Measurements from ENCODE around the gene NLRP3.
"Not testable (repeated sequence)": the region's sequence is repeated elsewhere in the genome, so short reads cannot be mapped to it uniquely, and the experiment has no call there.

The NLRP3 gene

DNA sequence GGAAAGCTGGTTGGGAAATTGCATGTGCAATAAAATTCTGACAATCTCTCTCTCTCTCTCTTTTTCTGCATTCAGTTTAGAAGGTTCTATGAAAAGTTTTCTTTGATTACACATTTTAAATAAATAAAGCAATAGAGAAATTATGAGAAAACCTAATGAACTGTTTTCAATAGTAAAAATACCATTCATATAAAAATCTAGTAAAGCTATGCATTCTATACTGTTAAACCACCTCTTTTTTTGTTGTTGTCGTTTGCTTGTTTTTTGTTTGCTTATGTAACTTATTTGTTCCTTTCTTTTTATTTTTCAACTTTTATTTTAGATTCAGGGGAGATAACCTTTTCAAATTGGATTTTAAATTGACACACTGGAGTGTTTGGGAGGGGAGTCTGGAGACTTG, 56.1 kb downstream of the NLRP3 start:
- no peak for DNase-seq

DNA sequence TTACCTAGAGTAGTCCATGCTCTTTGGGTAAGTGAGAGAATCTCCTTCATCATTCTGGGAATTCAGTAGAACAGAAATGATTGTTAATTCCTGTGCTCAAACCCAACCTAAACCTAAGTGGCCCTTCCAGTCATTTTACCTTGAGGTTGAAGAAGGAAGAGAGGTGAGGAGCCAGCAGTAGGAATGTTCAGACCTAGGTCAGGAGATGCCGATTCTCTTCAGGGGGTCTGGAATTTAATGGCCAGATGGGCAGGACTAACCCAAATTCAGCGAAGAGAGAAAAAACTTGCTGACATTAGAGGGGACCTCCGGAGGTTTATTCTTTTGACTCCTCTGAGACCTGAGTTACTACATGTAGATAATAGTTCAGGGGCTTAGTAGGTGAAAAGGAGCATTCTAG, 58.4 kb downstream of the NLRP3 start:
- no peak for DNase-seq

DNA sequence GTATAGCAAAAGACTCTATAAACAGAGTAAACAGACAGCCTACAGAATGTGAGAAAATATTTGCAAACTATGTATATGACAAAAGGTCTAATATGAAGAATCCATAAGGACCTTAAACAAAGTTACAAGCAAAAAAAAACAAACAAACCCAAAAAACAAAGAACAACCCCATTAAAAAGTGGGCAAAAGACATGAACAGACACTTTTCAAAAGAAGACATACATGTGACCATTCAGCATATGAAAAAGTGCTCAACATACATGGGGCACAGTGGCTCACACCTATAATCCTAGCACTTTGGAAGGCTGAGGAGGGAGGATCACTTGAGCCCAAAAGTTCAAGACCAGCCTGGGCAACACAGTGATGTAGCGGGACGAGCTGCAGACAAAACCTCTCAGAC, 59.8 kb downstream of the NLRP3 start:
- DNase-seq: no peak

DNA sequence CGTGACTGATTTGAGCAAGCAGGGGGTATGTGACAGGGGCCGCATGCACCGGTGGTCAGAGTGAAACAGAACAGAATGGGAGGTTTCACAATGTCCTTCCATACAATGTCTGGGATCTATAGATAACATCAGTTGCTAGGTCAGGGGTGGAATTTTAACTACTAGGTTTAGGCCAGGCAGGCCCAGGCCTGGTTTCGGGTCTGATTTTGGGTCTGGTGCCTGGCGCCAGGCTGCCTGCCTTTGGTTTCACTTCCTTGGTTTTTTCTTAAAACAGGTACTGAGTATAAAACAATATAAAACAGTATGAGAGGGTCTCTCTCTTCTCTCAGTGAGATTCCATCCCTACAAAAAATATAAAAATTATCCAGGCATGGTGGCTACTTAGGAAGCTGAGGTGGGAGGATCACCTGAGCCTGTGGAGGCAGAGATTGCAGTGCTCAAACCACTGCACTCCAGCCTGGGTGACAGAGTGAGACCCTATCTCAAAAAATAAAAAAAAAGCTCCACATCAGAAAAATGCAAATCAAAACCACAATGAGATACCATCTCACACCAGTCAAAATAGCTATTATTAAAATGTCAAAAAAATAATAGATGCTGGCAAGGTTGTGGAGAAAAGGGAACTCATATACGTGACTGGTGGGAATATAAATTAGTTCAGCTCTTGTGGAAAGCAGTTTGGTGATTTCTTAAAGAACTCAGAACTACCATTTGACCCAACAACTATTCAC, 60.5 kb downstream of the NLRP3 start:
- DNase-seq: not testable (repeated sequence)

DNA sequence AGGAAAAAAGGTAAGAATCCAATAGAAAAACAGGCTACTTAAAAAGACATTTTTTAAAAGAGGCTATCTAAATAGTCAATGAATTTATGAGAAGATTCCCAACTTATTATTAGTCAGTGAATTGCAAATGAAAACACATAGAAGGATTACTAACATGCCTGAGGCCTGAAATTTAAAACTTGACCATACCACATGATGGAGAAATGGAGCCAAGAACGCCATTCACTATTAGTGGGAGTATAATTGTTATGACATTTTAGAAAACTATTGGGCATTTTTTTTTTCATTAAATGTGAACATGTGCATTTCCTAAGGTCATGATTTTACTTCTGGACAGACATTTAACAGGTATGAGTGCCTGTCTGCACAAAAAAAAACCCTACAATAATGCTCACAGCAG, 66.8 kb downstream of the NLRP3 start:
- no peak for DNase-seq

DNA sequence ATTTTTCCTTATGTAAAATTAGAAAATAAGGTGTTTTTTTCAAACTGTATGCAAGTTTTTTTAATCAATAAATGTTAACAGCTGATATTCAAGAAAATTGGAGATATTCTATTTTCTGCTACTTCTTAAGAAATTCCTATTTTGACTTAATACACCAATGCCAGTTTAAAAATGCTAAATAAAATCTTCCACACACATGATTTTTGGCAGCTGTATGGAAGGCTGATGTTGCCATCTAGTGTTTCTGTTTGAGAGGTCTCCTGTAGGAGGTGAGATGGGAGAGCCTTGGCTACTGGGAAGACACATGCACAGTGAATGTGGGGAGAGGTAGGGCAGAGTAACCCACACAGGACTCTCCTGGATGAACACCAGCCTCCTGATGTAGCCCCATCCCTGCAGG, 71.1 kb downstream of the NLRP3 start:
- DNase-seq: peak; percentile 27

DNA sequence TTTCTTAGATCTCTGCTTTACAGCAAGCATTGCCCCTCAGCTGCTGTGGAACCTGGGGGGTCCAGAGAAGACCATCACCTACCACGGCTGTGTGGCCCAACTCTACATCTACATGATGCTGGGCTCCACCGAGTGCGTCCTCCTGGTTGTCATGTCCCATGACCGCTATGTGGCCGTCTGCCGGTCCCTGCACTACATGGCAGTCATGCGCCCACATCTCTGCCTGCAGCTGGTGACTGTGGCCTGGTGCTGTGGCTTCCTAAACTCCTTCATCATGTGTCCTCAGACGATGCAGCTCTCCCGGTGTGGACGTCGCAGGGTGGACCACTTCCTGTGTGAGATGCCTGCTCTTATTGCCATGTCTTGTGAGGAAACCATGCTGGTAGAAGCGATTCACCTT, 75.4 kb downstream of the NLRP3 start:
- DNase-seq: no peak

DNA sequence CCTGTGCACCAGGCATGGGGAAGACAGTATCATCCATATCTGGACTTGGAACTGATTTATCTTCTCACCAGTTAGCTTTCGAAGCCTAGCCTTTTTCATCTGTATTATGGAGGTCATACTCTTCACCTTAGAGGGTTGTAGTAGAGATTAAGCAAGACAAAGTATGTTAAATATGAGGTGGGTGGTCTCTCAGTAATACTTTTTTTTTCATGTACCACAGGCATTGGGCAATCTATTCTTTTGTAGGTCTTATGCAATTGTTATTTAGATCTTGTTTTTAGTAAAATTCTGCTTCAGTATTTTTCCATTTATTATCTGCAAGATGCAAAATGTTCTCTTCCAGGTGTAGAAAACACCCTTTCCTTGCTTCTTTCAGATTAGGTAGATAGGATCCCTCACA, 77.1 kb downstream of the NLRP3 start:
- no peak for DNase-seq

DNA sequence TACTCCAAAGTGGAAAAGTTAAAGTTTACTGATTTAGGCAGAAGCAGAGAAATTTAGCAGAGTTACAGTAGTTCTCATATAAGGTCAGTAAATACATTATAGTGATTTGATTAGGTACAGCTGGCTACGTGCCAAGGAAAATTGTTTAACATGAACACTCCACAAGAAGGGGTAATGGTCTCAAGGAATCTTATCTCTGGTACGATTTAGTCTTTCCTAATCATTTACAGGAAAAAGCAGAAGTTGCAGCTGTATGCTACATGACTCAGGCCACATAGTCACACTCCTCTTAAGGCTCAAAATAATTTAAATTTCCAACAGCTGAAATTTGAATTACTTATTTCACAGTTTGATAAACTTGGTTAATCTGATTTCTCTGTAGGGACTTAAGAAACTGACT, 78.8 kb downstream of the NLRP3 start:
- no peak for DNase-seq

DNA sequence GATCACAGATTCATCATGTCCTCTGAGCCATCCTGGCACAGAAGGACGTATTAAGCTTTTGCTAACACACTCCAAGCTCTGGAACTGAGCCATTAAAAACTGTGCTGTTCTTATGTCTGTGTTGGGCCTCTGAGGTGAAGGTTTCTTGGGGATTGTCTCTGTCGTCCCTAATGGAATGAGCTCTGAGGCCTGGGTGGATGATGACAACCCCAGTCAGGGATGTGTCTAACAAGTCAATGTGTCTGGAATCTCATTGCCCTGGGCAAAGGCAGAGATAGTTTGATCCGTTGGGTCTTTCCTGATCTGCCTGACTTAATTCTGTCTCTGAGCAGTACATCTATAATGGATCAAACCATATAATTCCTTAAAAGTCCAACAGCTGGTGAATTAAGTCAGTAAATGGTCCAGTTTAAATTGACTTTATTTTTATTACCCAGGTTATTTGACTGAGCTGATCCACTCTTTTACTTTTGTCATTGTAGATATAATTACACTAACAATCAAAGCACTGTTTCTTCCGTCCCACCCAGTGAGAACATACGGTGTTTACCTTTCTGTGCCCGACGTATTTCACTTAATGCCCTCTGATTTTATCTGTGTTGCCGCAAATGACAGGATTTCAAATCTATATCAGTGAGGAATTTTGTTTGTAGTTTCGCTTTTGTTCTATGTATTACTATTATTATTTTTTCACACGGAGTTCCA, 80.8 kb downstream of the NLRP3 start:
- DNase-seq: no peak
